T-helper 1 cell treated with Interleukin-12 subunit alpha and Interleukin-12 subunit beta and Interleukin-4 antibody, amounts not matched to agents 30 ng/mL and 1 ng/mL, for 36 hours (primary cell): ENCODE data around the gene GFI1. TPM values are rescaled to one million over a fixed set of nuclear protein-coding genes. Genes with fewer than 3 reads are reported as not detected.
"Not testable (repeated sequence)": the region's sequence is repeated elsewhere in the genome, so short reads cannot be mapped to it uniquely, and the experiment has no call there.

Source experiments
- intact Hi-C: fragments of 100-400 bp; cut with micrococcal nuclease; formaldehyde crosslinking; loops from one replicate; pipeline ENCODE4 v1.15.1; 2024
- total RNA-seq: library from RNA; stranded (reverse); gene quantifications from 2 replicates; pipeline ENCODE4 v1.2.3, GENCODE V29; 2022

The GFI1 gene
- total RNA-seq, 1 donor from 2014 or later, result 94.5 TPM

GRCh38 chr1:92473781-92474495 is 12.8 kb downstream of the GFI1 start:
- intact Hi-C loops, result loop anchor here (1.0 to 2.0 kb wide), 5 partner anchors 9 to 175 kb away; partner anchors contain the start of genes GLMN and RPAP2

DNA sequence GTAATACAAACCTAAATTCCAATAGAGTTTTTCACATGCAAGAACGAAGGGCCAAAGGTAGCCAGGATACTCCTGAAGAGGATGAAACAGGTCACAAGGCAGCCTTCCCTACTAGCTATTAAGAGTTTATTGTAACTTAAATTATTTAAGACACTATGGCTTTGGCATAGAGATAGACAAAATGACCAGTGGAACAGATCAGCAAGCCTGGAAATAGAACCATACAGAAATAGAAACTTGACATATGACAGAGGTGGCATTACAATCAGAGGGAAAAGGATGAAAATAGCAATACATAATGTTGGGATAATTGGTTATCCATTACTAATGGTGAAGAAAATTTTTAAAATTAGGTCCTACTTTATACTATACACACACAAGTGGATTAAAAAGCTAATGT is 16.5 kb downstream of the GFI1 start:
- intact Hi-C loops, result no loop called here

GRCh38 chr1:92466683-92467352 is 19.9 kb downstream of the GFI1 start:
- intact Hi-C loops, result loop anchor here (2.0 kb wide), 1 partner anchor 56 kb away; no protein-coding TSS in a partner anchor

DNA sequence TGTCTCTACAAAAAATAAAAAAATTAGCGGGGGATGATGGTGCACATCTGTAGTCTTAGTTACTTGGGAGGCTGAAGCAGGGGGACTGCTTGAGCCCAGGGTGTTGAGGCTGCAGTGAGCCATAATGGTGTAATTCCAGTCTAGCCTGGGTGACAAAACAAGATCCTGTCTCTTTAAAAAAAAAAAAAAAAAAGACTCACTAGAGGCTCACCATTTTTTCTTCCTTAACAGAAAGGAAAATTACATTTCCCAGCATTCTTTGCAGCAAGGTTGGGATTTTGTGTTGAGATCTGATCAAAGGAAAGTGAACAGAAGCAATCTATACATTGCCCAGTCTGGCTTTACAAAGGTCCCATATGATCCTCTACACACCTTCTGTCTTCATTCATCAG is 21.5 kb downstream of the GFI1 start:
- intact Hi-C loops, result loop anchor here (1.0 kb wide), 1 partner anchor 9 kb away; no protein-coding TSS in a partner anchor

DNA sequence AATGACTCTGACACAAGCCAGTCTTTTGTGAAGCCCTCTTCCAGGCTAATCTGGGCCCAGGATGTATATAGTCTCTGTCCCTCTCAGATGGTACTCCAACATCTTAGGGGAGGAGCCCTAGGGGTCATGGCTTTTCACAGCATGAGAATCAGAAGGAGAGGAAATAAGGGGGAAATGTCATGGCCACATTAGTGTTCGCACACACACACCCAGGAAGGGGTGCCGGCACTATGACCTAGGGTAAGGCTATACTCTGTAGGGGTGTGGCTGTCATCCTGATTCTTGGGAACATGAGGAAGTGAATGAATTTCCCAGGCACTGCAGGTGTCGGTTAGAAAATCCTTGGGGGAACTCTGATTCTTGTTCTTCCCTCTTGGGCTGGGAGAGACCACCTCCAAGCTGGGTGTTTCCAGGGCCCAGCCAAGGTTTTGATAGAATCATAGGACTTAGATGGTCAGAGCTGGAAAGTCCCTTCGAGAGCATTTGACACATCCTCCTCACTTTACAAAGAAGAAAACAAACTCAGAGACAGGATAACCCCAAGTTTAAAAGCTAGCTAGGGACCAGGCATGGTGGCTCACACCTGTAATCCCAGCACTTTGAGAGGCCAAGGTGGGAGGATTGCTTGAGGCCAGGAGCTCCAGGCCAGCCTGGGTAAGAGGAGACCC is 22.0 kb downstream of the GFI1 start:
- intact Hi-C loops, result loop anchor here (1.0 kb wide), 1 partner anchor 10 kb away; no protein-coding TSS in a partner anchor

- intact Hi-C loops, result no loop called here
Measured at GRCh38 chr1:92461364-92462097, 25.2 kb downstream of the GFI1 start.

DNA sequence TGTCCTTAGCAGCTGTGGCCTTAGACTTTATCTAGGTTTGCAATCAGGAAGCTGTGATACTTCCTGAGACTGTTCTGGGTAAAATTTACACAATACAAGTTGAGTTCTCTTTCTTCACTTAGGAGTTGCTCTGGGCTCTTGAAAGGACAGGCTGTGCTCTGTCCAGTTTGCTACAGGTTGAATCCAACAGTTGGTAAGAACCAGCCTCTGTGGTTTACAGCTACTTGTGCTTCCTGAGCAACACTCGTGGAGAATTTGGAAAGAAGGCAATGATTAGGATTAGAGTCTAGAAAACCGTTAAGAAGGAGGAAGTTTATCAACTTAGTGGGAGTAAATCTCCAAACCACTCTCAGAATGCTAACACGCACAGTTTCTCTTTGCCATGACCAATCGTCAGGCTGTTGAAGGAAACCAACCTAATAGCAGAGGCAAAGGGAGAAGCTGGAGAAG is 26.8 kb downstream of the GFI1 start:
- intact Hi-C loops, result no loop called here

- intact Hi-C loops, result no loop called here
Measured at GRCh38 chr1:92458146-92458545, 28.6 kb downstream of the GFI1 start.

DNA sequence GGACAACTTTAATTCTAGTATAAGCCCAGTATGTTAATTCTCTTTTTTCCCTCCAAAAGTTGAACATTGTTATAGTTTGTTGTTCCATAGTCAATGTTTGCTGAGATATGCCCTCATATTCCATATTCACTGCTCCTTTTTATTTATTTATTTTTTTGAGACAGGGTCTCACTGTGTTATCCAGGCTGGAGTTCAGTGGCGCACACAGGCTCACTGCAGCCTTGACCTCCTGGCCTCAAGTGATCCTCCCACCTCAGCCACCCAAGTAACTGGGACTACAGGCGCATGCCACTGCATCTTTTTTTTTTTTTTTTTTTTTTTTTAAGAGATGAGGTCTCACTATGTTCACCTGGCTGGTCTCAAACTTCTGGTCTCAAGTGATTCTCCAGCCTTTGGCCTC is 38.7 kb downstream of the GFI1 start:
- intact Hi-C loops, result no loop called here

DNA sequence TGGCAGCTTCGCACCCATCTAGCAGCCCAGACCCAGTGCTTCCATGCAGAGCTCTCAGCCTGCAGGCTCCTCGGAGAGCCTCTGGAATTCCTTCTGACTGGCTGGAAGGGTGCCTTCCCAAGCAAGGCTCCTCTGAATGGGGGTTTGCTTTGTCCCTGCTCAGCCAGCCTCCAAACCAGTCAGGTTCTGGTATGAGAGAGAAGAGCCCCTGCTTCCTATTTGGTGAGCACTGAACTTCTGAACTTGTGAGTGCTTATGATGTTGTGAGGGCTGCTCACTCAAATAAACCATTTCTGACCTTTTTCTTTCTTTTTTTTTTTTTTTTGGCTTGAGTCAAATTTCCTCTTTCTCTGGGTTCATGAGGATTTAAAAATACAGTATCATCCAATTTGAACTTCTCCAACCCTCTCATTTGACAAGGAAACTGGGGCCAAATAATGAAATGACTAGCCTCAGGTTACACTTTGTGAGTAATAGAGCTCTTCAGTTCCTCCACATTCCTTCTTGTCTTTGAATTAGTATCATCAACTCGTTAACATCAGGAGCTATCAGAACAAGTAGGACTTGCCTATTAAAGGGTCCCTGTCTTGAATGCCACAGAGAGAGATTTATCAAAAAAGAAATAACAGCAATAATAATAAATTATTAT is 39.6 kb downstream of the GFI1 start:
- intact Hi-C loops, result no loop called here

DNA sequence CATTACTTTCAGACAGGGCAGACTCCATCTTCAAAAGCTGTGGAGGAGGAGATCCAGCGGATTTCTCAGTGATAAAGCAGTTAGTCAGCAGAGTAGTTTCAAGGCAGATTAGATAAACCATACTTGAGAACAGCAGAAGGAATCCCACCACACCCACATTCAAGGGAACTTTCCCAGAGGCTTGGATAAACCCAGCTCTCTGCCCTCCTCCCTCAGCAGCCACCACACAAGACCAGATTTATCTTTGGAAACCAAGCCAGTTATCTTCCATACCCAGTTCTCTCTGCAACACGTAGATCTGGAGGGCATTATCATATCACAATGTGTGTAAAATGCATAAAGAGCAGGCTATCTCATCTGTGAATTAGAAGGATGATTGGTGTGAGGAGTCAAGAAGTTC is 40.2 kb downstream of the GFI1 start:
- intact Hi-C loops, result no loop called here

GRCh38 chr1:92445865-92446264 is 40.9 kb downstream of the GFI1 start:
- intact Hi-C loops, result loop anchor here (2.0 kb wide), 1 partner anchor 35 kb away; no protein-coding TSS in a partner anchor

DNA sequence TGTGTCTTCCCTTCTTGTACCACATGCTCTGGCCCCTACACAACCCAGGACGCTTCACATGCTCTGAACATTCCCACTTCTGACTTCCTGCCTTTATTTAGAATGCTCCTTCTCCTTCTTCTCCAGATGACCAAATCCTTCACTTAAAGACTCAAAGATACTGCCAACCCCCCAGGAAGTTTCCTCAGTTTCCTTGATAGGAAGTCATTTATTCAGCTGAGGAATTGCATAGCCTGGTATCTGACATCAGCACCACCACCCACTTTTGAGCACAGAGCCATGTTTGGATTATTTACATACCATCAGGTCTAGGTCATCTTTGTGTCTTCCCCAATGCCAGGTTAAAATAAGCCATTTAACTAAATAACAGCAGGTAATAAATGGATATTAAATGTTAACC is 42.4 kb downstream of the GFI1 start:
- intact Hi-C loops, result loop anchor here (2.0 kb wide), 1 partner anchor 34 kb away; no protein-coding TSS in a partner anchor

GRCh38 chr1:92443893-92444292 is 42.8 kb downstream of the GFI1 start:
- intact Hi-C loops, result loop anchor here (2.0 kb wide), 1 partner anchor 33 kb away; no protein-coding TSS in a partner anchor

- intact Hi-C loops, result no loop called here
Measured at GRCh38 chr1:92442351-92442750, 44.4 kb downstream of the GFI1 start.

DNA sequence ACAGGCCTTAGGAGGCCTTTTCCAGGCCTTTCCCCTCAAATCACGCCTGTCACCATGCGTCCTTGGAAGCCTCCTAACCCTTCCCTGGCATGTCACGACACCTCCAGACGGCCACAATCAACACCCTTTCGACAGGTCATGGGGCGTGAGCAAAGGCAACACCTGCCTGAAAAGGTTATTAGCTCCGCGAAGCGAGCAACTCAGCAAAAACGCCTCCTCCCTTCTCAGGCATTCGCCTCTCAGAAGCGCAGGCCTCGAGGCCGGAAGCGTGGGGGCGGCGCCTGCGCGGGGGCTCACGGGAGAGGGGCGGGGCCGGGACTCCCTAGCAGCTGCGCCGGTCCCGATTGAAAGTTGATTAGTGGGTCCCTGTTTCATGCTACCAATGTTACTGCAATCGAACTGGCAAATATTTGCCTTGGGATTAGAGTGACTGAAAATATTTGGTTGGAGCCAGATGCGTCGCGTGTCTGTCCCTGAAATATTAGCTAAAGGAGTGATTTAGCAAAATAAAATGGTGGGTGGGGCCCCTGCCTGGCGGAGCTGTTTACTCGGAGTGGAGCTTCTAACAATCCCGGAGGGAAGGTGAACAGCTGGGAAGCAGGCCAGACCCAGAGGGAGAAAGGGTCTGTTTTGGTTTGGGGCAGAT is 44.9 kb downstream of the GFI1 start:
- intact Hi-C loops, result no loop called here

DNA sequence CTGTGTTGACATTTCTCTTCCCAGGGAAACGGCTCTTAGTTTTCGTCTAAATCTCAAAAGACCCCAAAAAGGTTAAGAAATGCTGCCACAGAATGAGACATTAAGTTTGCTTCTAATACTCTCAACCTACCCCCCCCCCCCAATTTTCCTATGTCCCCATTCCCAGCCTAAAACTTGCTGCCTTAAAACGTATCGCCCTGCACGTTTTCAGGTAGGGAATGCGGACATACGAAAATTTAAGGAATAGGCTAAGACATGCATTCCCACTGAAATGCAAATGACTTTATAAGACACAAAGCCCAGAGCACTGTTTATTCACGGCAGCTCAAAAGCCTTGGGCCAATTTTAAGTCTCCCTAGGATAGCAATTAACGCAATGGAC is 45.4 kb downstream of the GFI1 start:
- intact Hi-C loops, result no loop called here

GRCh38 chr1:92439291-92439690 is 47.4 kb downstream of the GFI1 start:
- intact Hi-C loops, result no loop called here

DNA sequence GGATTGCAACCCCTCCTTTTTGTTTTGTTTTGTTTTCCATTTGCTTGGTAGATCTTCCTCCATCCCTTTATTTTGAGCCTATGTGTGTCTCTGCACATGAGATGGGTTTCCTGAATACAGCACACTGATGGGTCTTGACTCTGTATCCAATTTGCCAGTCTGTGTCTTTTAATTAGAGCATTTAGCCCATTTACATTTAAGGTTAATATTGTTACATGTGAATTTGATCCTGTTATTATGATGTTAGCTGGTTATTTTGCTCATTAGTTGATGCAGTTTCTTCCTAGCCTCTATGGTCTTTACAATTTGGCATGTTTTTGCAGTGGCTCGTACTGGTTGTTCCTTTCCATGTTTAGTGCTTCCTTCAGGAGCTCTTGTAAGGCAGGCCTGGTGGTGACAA is 52.2 kb downstream of the GFI1 start:
- intact Hi-C loops, result not testable (repeated sequence)

DNA sequence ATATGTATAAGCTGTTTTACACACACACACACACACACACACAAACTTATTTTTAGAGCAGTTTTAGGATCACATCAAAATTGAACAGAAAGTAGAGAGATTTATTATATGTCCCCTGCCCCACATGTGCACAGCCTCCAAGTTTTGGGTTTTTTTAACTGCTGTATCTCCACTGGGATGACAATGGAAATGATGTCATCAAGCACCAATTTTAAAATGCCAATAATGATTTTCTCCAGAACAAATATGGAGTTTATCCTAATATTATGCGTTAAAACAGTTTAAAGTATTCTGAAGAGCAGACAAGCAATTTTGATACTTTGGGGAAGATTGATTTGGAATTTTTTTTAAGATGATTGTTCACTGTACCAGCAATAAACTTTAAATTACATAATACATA is 56.7 kb downstream of the GFI1 start:
- intact Hi-C loops, result no loop called here
